Keratinocyte (primary cell): Measurements from ENCODE around the gene CLTB. TPM values are rescaled to one million over a fixed set of nuclear protein-coding genes. Genes with fewer than 3 reads are reported as not detected.

Experiments used
- DNase-seq: peaks from one replicate; pipeline ENCODE4 v3.0.0-alpha.2; 2011; ENCODE audit warnings: low read depth, missing footprints, low spot score
- FAIRE-seq: peaks from 2 replicates; lab custom pipeline; 2011; peaks lifted over from hg19 to GRCh38; lab: Jason Lieb, UNC
- H2AFZ ChIP-seq: 2 replicates; pipeline ENCODE4 v1.6.0; 2012; ENCODE audit warnings: low read length, control low read depth, inconsistent platforms; ENCODE audit not compliant: control insufficient read depth
- H3K27ac ChIP-seq: 2 replicates; pipeline ENCODE4 v1.5.1; 2011; ENCODE audit warnings: low read length; ENCODE audit not compliant: control insufficient read depth, insufficient read depth
- H3K27me3 ChIP-seq: 3 replicates; pipeline ENCODE4 v1.6.0; 2011; ENCODE audit warnings: low read length; ENCODE audit not compliant: control insufficient read depth, insufficient read depth; ENCODE audit errors: extremely low read depth
- H3K36me3 ChIP-seq, 2 experiments: 2 replicates in 1 of 2; 3 replicates in 1 of 2; pipeline ENCODE4 v1.5.1; 2011; ENCODE audit warnings: low read length in 2 of 2, mild to moderate bottlenecking in 1 of 2; ENCODE audit not compliant: control insufficient read depth in 2 of 2, insufficient read depth in 2 of 2; ENCODE audit errors: extremely low read depth in 1 of 2
- H3K4me1 ChIP-seq: 3 replicates; pipeline ENCODE4 v1.5.1; 2011; ENCODE audit warnings: low read length; ENCODE audit not compliant: control insufficient read depth, insufficient read depth; ENCODE audit errors: extremely low read depth
- H3K4me2 ChIP-seq: 3 replicates; pipeline ENCODE4 v1.6.0; 2011; ENCODE audit warnings: low read depth, low read length; ENCODE audit not compliant: control insufficient read depth, insufficient read depth; ENCODE audit errors: extremely low read depth
- H3K4me3 ChIP-seq, 3 experiments: fragments of 200-600 bp in 1 of 3; sonication (generic) in 1 of 3; 2 replicates in 2 of 3; 3 replicates in 1 of 3; pipeline ENCODE4 v1.5.1; 2011 to 2016; ENCODE audit warnings: low read length in 3 of 3, mild to moderate bottlenecking in 3 of 3, control low read depth in 2 of 3, inconsistent platforms in 1 of 3, low read depth in 1 of 3, mixed read lengths in 1 of 3, mixed run types in 1 of 3, moderate library complexity in 1 of 3; ENCODE audit not compliant: control insufficient read depth in 2 of 3, insufficient read depth in 2 of 3; ENCODE audit errors: extremely low read depth in 1 of 3
- H3K79me2 ChIP-seq: 2 replicates; pipeline ENCODE4 v1.6.0; 2012; ENCODE audit warnings: low read length; ENCODE audit not compliant: control insufficient read depth, insufficient read depth
- H3K9ac ChIP-seq: 3 replicates; pipeline ENCODE4 v1.6.0; 2011; ENCODE audit warnings: low read length; ENCODE audit not compliant: control insufficient read depth, insufficient read depth; ENCODE audit errors: extremely low read depth
- H3K9me1 ChIP-seq: 3 replicates; pipeline ENCODE4 v1.6.0; 2011; ENCODE audit warnings: low read length; ENCODE audit not compliant: control insufficient read depth, insufficient read depth; ENCODE audit errors: extremely low read depth
- H3K9me3 ChIP-seq: 2 replicates; pipeline ENCODE4 v1.5.1; 2012; ENCODE audit warnings: low read depth, low read length; ENCODE audit not compliant: control insufficient read depth
- H4K20me1 ChIP-seq: 3 replicates; pipeline ENCODE4 v1.6.0; 2011; ENCODE audit warnings: low read length; ENCODE audit not compliant: control insufficient read depth, insufficient read depth; ENCODE audit errors: extremely low read depth
- EZH2 ChIP-seq: IDR thresholded peaks from one replicate; pipeline ENCODE4 v1.6.1; 2012; ENCODE audit warnings: inconsistent platforms, mild to moderate bottlenecking, low read length, moderate library complexity
- dilution Hi-C: fragments of 300-500 bp; cut with MboI; formaldehyde crosslinking; loops from one replicate; pipeline ENCODE4 v1.7.0; 2020; ENCODE audit warnings: low sequenced_read_pairs; ENCODE audit not compliant: extremely low pct_ligation_motif_present
- polyA plus RNA-seq, 5 experiments: library from polyadenylated mRNA; depleted of rRNA in 3 of 5; stranded (reverse) in 3 of 5; stranded (forward) in 1 of 5; unstranded in 1 of 5; fragments of >200 nt; gene quantifications; 1 replicate in 1 of 5; 2 replicates in 3 of 5; 3 replicates in 1 of 5; pipeline versions ENCODE4 v1.2.1 to v1.2.3, GENCODE V29; 2011 to 2012; ENCODE audit warnings: missing spikeins in 2 of 5, low read depth in 1 of 5, low replicate concordance in 1 of 5
- TF ChIP-seq, protein P1 (sequence below), 3 experiments: IDR thresholded peaks in 1 of 3; conservative IDR thresholded peaks in 1 of 3; optimal IDR thresholded peaks in 1 of 3; 2 replicates in 2 of 3; 3 replicates in 1 of 3; pipeline versions ENCODE3 to v1.5.1; 2011; ENCODE audit warnings: low read length in 3 of 3, mild to moderate bottlenecking in 3 of 3, moderate library complexity in 2 of 3, control low read depth in 1 of 3, inconsistent platforms in 1 of 3; ENCODE audit not compliant: insufficient read depth in 2 of 3; ENCODE audit errors: extremely low read depth in 1 of 3

Gene CLTB
- polyA plus RNA-seq, 1 donor (not counting 4 experiments of a cell fraction or from before 2014, with no cell fraction given) = 326 TPM

- dilution Hi-C loops = no loop called here
- no peak for FAIRE-seq
Observed at GRCh38 chr5:176384366-176384930, 31.9 kb downstream of the CLTB start.

GRCh38 chr5:176383961-176384360, 32.4 kb downstream of the CLTB start:
- DNase-seq = no peak
- FAIRE-seq = no peak
- no peak overlapping the region for H2AFZ ChIP-seq
- H3K36me3 ChIP-seq = peaks cover 41 to 54% of the 10 kb centered on the region in 2 experiments
- H3K79me2 ChIP-seq = peaks cover 35% of the 10 kb centered on the region
- H3K9me1 ChIP-seq = no peaks in the 10 kb centered on the region
- H3K27me3 ChIP-seq = no peaks in the 10 kb centered on the region
- H3K4me1 ChIP-seq = peaks cover 13% of the 10 kb centered on the region
- H3K4me2 ChIP-seq = no peak overlapping the region
- dilution Hi-C loops = no loop called here
- no peak for TF ChIP-seq EZH2
- TF ChIP-seq, protein P1, sequence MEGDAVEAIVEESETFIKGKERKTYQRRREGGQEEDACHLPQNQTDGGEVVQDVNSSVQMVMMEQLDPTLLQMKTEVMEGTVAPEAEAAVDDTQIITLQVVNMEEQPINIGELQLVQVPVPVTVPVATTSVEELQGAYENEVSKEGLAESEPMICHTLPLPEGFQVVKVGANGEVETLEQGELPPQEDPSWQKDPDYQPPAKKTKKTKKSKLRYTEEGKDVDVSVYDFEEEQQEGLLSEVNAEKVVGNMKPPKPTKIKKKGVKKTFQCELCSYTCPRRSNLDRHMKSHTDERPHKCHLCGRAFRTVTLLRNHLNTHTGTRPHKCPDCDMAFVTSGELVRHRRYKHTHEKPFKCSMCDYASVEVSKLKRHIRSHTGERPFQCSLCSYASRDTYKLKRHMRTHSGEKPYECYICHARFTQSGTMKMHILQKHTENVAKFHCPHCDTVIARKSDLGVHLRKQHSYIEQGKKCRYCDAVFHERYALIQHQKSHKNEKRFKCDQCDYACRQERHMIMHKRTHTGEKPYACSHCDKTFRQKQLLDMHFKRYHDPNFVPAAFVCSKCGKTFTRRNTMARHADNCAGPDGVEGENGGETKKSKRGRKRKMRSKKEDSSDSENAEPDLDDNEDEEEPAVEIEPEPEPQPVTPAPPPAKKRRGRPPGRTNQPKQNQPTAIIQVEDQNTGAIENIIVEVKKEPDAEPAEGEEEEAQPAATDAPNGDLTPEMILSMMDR (optimal IDR thresholded peaks at IDR 0.05 in 1 of 3, IDR thresholded peaks at IDR 0.05 in 1 of 3, conservative IDR thresholded peaks at IDR 0.05 in 1 of 3; ENCODE audit: extremely low read depth in 1 of 3, insufficient read depth in 2 of 3, low read length in 3 of 3) = no peak
- H4K20me1 ChIP-seq = peaks cover 6% of the 10 kb centered on the region
- H3K27ac ChIP-seq = no peak overlapping the region
- no peak overlapping the region for H3K9ac ChIP-seq
- H3K9me3 ChIP-seq = no peaks in the 10 kb centered on the region
- H3K4me3 ChIP-seq = no peak overlapping the region

More at GRCh38 chr5:176384366-176384930, 31.9 kb downstream of the CLTB start:
- peaks cover 15% of the 10 kb centered on the region for H3K4me1 ChIP-seq
- no peak overlapping the region for H3K4me3 ChIP-seq
- H3K9me3 ChIP-seq = no peaks in the 10 kb centered on the region
- H3K79me2 ChIP-seq = peaks cover 35% of the 10 kb centered on the region
- no peak for DNase-seq
- H3K9ac ChIP-seq = no peak overlapping the region
- no peak overlapping the region for H3K4me2 ChIP-seq
- H3K27me3 ChIP-seq = no peaks in the 10 kb centered on the region
- no peak overlapping the region for H3K27ac ChIP-seq
- H3K9me1 ChIP-seq = no peaks in the 10 kb centered on the region
- H2AFZ ChIP-seq = no peak overlapping the region
- H4K20me1 ChIP-seq = peaks cover 6% of the 10 kb centered on the region
- peaks cover 41 to 54% of the 10 kb centered on the region in 2 experiments for H3K36me3 ChIP-seq
- TF ChIP-seq, protein P1 (optimal IDR thresholded peaks at IDR 0.05 in 1 of 3, IDR thresholded peaks at IDR 0.05 in 1 of 3, conservative IDR thresholded peaks at IDR 0.05 in 1 of 3; ENCODE audit: extremely low read depth in 1 of 3, insufficient read depth in 2 of 3, low read length in 3 of 3) = no peak
- TF ChIP-seq EZH2 = no peak
